Spleen (tissue), 11 donors: ENCODE results near the gene TAF15. TPM values are rescaled to one million over a fixed set of nuclear protein-coding genes. Genes with fewer than 3 reads are reported as not detected.

Source experiments
- DNase-seq: peaks from one replicate; pipeline ENCODE4 v3.0.0-alpha.2; 2020
- H3K27ac ChIP-seq, 8 donors: fragments of 200-600 bp; sonication (generic) in 7 of 8; 1 replicate in 4 of 8; 2 replicates in 4 of 8; pipeline versions ENCODE4 v1.5.0 to v1.8.0; 2016 to 2021; ENCODE audit warnings: inconsistent platforms in 4 of 8, mild to moderate bottlenecking in 4 of 8, moderate library complexity in 1 of 8
- H3K27me3 ChIP-seq, 7 donors: fragments of 200-600 bp; sonication (generic) in 6 of 7; replicated peaks in 1 of 7; 1 replicate in 4 of 7; 2 replicates in 3 of 7; pipeline versions ENCODE4 v1.5.0 to v1.8.0; 2016 to 2021; ENCODE audit warnings: inconsistent platforms in 3 of 7, mild to moderate bottlenecking in 1 of 7
- H3K36me3 ChIP-seq, 6 donors: fragments of 200-600 bp; sonication (generic) in 5 of 6; 1 replicate in 4 of 6; 2 replicates in 2 of 6; pipeline versions ENCODE4 v1.5.0 to v1.8.0; 2016 to 2021; ENCODE audit warnings: inconsistent platforms in 2 of 6
- H3K4me1 ChIP-seq, 6 donors: fragments of 200-600 bp; sonication (generic) in 5 of 6; 1 replicate in 3 of 6; 2 replicates in 3 of 6; pipeline versions ENCODE4 v1.5.0 to v1.8.0; 2016 to 2021; ENCODE audit warnings: inconsistent platforms in 3 of 6
- H3K4me3 ChIP-seq, 8 donors: fragments of 200-600 bp; sonication (generic) in 7 of 8; 1 replicate in 4 of 8; 2 replicates in 4 of 8; pipeline versions ENCODE4 v1.5.0 to v1.8.0; 2016 to 2021; ENCODE audit warnings: inconsistent platforms in 4 of 8, mild to moderate bottlenecking in 4 of 8, moderate library complexity in 2 of 8
- H3K9me3 ChIP-seq, 8 donors: fragments of 200-600 bp; sonication (generic) in 7 of 8; 1 replicate in 4 of 8; 2 replicates in 4 of 8; pipeline versions ENCODE4 v1.5.0 to v1.8.0; 2016 to 2021; ENCODE audit warnings: inconsistent platforms in 4 of 8
- CTCF ChIP-seq, 11 experiments: fragments of 200-600 bp in 7 of 11; fragments of 450-650 bp in 4 of 11; sonication (generic) in 4 of 11; IDR thresholded peaks in 8 of 11; conservative IDR thresholded peaks in 3 of 11; 1 replicate in 7 of 11; 2 replicates in 4 of 11; pipeline versions ENCODE4 v1.4.0 to v1.8.0; 2016 to 2021; ENCODE audit warnings: antibody characterized with exemption in 11 of 11, inconsistent platforms in 4 of 11, mild to moderate bottlenecking in 1 of 11
- POLR2A ChIP-seq, 3 donors: fragments of 450-650 bp; IDR thresholded peaks; one replicate each; pipeline ENCODE4 v1.5.1; 2017; ENCODE audit warnings: antibody characterized with exemption in 3 of 3, mild to moderate bottlenecking in 1 of 3
- POLR2AphosphoS5 ChIP-seq, 3 donors: sonication (generic); formaldehyde crosslinking; IDR thresholded peaks; one replicate each; pipeline ENCODE4 v1.5.1; 2017; ENCODE audit warnings: antibody characterized with exemption in 3 of 3
- WGBS, 5 donors: extraction: QIAGEN DNeasy Blood & Tissue Kit in 3 of 5; methylation state at CpG; one replicate each; pipeline versions ENCODE4 v1.1.5 to v1.1.7; 2013 to 2018; 5-methylcytosine and 5-hydroxymethylcytosine counted together
- intact Hi-C: fragments of 100-400 bp; cut with DNase I; formaldehyde crosslinking; loops from one replicate; pipeline ENCODE4 v1.15.0; 2023; ENCODE audit warnings: low total_unique reads
- polyA plus RNA-seq, 3 donors: library from polyadenylated mRNA; stranded (reverse); fragments of 200-250 nt; gene quantifications; one replicate each; pipeline ENCODE4 v1.2.1, GENCODE V29; 2013
- total RNA-seq, 7 donors: library from RNA; depleted of rRNA in 3 of 7; stranded (reverse); fragments of >200 nt in 3 of 7; fragmentation: NEBNext Ultra II Directional in 4 of 7; extraction: Animal tissue kit (Norgen Biotek cat#: 25700) in 4 of 7; gene quantifications; one replicate each; pipeline versions ENCODE4 v1.1.0 to v1.2.1, GENCODE V29; 2016 to 2021
- donor health status: healthy with polysubstance abuse.
- donor health status: DM: no; HTN: no; CAD: no; lungs with moderate emphysema.
- donor health status: DM: no; HTN: no; CAD: no.
- donor health status: Bipolar disorder and iron deficiency.
- donor health status: healthy.
- donor health status: DM: no; HTN: no; CAD: no.
- donor health status: DM: yes; HTN: yes; CAD: no.

The TAF15 gene
- total and polyA plus RNA-seq, 10 donors: 55.9 to 184 (median 108) TPM

DNA sequence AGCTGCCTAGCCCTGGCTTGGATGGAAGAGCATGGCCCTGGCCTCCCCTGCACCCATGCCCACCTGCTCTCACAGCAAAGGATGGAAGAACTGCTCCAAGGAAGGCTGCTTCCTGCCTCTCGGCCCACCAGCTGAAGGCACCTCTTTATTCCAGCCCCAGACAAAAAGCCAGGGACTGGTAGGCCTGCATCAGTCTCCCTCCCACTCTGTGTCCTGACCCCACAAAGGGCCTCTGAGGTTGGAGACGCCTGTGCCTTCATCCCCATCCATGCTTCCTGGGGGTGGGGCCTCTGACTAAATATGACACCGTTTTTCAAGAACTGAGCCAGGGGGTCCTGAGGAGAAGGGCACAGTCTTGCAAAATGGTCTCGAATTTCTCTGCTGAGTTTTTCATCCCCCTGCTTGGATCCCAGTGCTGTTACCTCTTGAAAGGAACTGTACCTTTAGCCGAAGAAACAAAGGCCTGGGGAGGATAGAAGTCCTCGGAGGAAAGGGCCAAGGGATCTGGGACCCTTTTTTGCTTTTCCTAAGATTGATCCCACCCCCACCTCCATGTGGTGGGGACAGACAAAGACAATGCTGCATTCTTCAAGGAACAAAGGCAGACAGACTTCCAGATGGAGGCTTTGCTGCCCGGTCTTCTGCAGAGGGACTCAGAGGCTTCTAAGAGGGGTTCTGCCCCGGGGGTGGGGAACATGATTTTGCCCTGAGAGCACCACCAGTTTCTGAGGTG is 43.4 kb upstream of the TAF15 start:
- WGBS, 5 donors: 77 to 84% (median 80%) methylated on average over 8 of the region's 8 CpGs
- H3K36me3 ChIP-seq: no peaks in the 10 kb centered on the region
- intact Hi-C loops: loop anchor here (5.0 kb wide), 1 partner anchor 41 kb away; the partner anchor contains the start of gene TAF15
- no peak for DNase-seq
- no peak overlapping the region for H3K27ac ChIP-seq
- H3K27me3 ChIP-seq: peaks cover 0 to 4% (median 0%) of the 10 kb centered on the region in 7 donors
- H3K4me1 ChIP-seq: peaks cover 6 to 22% (median 15%) of the 10 kb centered on the region in 6 donors
- no peaks in the 10 kb centered on the region for H3K9me3 ChIP-seq
- no peak overlapping the region for H3K4me3 ChIP-seq
- no peak for TF ChIP-seq POLR2AphosphoS5 (IDR thresholded peaks at IDR 0.05)
- TF ChIP-seq POLR2A (IDR thresholded peaks at IDR 0.05): no peak
- TF ChIP-seq CTCF (IDR thresholded peaks at IDR 0.05 in 8 of 11, conservative IDR thresholded peaks at IDR 0.05 in 3 of 11): no peak

- TF ChIP-seq POLR2AphosphoS5 (IDR thresholded peaks at IDR 0.05) (no peak), CTCF (IDR thresholded peaks at IDR 0.05 in 8 of 11, conservative IDR thresholded peaks at IDR 0.05 in 3 of 11) (no peak), POLR2A (IDR thresholded peaks at IDR 0.05) (no peak)
- Histone ChIP-seq H3K36me3 (no peaks in the 10 kb centered on the region), H3K27ac (no peak overlapping the region), H3K9me3 (no peaks in the 10 kb centered on the region), H3K4me1 (peaks cover 6 to 22% (median 15%) of the 10 kb centered on the region in 6 donors), H3K4me3 (no peak overlapping the region), H3K27me3 (peaks cover 0 to 4% (median 0%) of the 10 kb centered on the region in 7 donors)
- intact Hi-C loops: loop anchor here (5.0 kb wide), 1 partner anchor 41 kb away; the partner anchor contains the start of gene TAF15
- 92 to 96% (median 93%) methylated on average over 19 to 24 of the region's 24 CpGs for WGBS, 5 donors
- DNase-seq: no peak
Measured at GRCh38 chr17:35766489-35766877, 42.8 kb upstream of the TAF15 start.

DNA sequence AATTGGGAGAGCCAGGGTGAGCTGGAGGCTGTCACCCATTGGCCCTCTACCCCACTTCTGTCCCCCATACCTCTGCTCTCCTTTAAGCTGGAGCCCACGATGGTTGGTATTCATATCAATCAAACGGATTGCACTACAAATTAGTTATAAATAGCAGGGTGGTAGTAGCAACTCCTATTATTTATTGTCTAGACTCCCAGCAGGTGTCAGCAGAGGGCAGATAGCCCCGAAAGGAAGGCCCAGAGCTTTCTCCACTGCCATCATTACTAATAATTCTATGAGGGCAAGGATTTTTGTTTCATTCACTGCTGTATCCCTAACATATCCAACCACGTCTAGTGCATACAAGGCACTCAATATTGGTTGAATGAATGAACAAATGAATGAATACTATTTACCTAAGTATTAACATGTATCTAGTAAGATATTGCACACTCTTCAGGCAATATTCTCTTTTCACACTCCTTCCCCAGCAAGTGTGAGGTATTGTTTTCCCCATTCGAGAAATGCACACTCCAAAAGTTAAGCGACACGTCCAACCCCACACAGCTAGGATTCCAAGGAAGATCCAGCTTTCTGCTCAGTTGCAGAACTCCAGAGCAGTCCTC is 42.3 kb upstream of the TAF15 start:
- 41 to 52% (median 44%) methylated on average over 7 of the region's 7 CpGs for WGBS, 5 donors
- H3K27me3 ChIP-seq: peaks cover 0 to 4% (median 0%) of the 10 kb centered on the region in 7 donors
- H3K4me3 ChIP-seq: no peak overlapping the region
- H3K9me3 ChIP-seq: no peaks in the 10 kb centered on the region
- intact Hi-C loops: loop anchor here (5.0 kb wide), 1 partner anchor 40 kb away; the partner anchor contains the start of gene TAF15
- TF ChIP-seq POLR2A (IDR thresholded peaks at IDR 0.05): no peak
- peak in 9 of 11 experiments; percentile 16 to 57 (median 41) for TF ChIP-seq CTCF (IDR thresholded peaks at IDR 0.05 in 8 of 11, conservative IDR thresholded peaks at IDR 0.05 in 3 of 11)
- H3K27ac ChIP-seq: no peak overlapping the region
- H3K36me3 ChIP-seq: no peaks in the 10 kb centered on the region
- peaks cover 6 to 22% (median 15%) of the 10 kb centered on the region in 6 donors for H3K4me1 ChIP-seq
- no peak for DNase-seq

DNA sequence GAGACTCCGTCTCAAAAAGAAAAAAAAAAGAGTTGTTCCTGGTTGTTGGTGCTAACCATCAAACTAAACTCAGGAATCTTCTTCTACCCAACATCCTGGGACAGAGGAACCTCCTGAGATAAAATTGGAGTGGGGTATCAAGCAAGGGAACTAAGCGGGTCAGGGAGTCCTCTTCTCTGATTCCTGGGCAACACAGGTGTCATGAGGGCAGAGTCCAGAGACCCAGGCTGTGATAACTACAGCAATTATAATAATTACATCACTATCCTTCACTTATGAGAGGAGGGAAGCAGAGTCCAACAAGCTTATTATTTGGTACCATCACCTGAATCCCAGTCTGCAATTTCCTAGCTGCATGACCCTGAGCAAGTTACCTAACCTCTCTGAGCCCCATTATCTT is 40.5 kb upstream of the TAF15 start:
- Histone ChIP-seq H3K27me3 (peaks cover 0 to 9% (median 0%) of the 10 kb centered on the region in 7 donors), H3K27ac (no peak overlapping the region), H3K36me3 (no peaks in the 10 kb centered on the region), H3K4me1 (peaks cover 5 to 18% (median 12%) of the 10 kb centered on the region in 6 donors), H3K9me3 (no peaks in the 10 kb centered on the region), H3K4me3 (no peak overlapping the region)
- no peak for TF ChIP-seq POLR2A (IDR thresholded peaks at IDR 0.05)
- no peak for TF ChIP-seq CTCF (IDR thresholded peaks at IDR 0.05 in 8 of 11, conservative IDR thresholded peaks at IDR 0.05 in 3 of 11)
- no peak for TF ChIP-seq POLR2AphosphoS5 (IDR thresholded peaks at IDR 0.05)
- DNase-seq: no peak
- intact Hi-C loops: loop anchor here (5.0 kb wide), 1 partner anchor 39 kb away; the partner anchor contains the start of gene TAF15
- 81 to 96% (median 92%) methylated on average over 2 of the region's 2 CpGs for WGBS, 5 donors
